ENCODE measurements around the gene RASSF7. TPM values are rescaled to one million over a fixed set of nuclear protein-coding genes. Genes with fewer than 3 reads are reported as not detected.
A peak's percentile ranks its signal among the peaks of the same experiment; 100 is the strongest.

The RASSF7 gene
- total RNA-seq, 1 donor from 2014 or later: 2.0 TPM

- DNase-seq (ENCODE audit: low spot score): no peak
These were observed 47.3 kb downstream of the RASSF7 start for GRCh38 chr11:607971-608659.

GRCh38 chr11:608791-609251, 48.1 kb downstream of the RASSF7 start:
- no peak for DNase-seq (ENCODE audit: low spot score)

GRCh38 chr11:609341-609811, 48.6 kb downstream of the RASSF7 start:
- no peak for DNase-seq (ENCODE audit: low spot score)

- DNase-seq (ENCODE audit: low spot score): no peak
These were observed 49.5 kb downstream of the RASSF7 start for GRCh38 chr11:610146-610801.

- no peak for DNase-seq (ENCODE audit: low spot score)
These were observed 50.5 kb downstream of the RASSF7 start for GRCh38 chr11:611001-611996.

- no peak for DNase-seq (ENCODE audit: low spot score)
These were observed 51.6 kb downstream of the RASSF7 start for GRCh38 chr11:612201-612960.

- no peak for DNase-seq (ENCODE audit: low spot score)
These were observed 52.2 kb downstream of the RASSF7 start for GRCh38 chr11:612961-613300.

GRCh38 chr11:613369-613968, 52.7 kb downstream of the RASSF7 start:
- no peak for DNase-seq (ENCODE audit: low spot score)

Small RNA genes within 50 kb of the gene (microRNA-seq; reads per million reads assigned to microRNA genes)
- 31.2 reads per million, percentile 29 among the genes with 10 or more reads in this experiment for gene MIR210 (ENCODE audit: borderline number of aligned reads)

Other genes with a start within 250 kb of the RASSF7 start
- 232 TPM for gene IFITM1, start 246.9 kb upstream of the RASSF7 start, total RNA-seq
- 964 TPM for gene IFITM3, start 240.1 kb upstream of the RASSF7 start, total RNA-seq
- not detected for gene B4GALNT4, start 191.5 kb upstream of the RASSF7 start, total RNA-seq
- gene PKP3, start 166.8 kb upstream of the RASSF7 start, total RNA-seq: 1.2 TPM
- 25.3 TPM for gene SIGIRR, start 146.0 kb upstream of the RASSF7 start, total RNA-seq
- gene ANO9, start 119.0 kb upstream of the RASSF7 start, total RNA-seq: 1.2 TPM
- 26.9 TPM for gene PTDSS2, start 110.7 kb upstream of the RASSF7 start, total RNA-seq
- 231 TPM for gene RNH1, start 53.7 kb upstream of the RASSF7 start, total RNA-seq
- 65.2 TPM for gene HRAS, start 25.4 kb upstream of the RASSF7 start, total RNA-seq
- 0.71 TPM for gene LRRC56, start 23.4 kb upstream of the RASSF7 start, total RNA-seq
- 0.87 TPM for gene LMNTD2, start 232 bp upstream of the RASSF7 start, total RNA-seq
- 29.3 TPM for gene PHRF1, start 15.5 kb downstream of the RASSF7 start, total RNA-seq
- gene IRF7, start 55.0 kb downstream of the RASSF7 start, total RNA-seq: 29.1 TPM
- 1.1 TPM for gene CDHR5, start 64.0 kb downstream of the RASSF7 start, total RNA-seq
- gene SCT, start 66.2 kb downstream of the RASSF7 start, total RNA-seq: not detected
- 0.71 TPM for gene DRD4, start 76.3 kb downstream of the RASSF7 start, total RNA-seq
- 25.9 TPM for gene DEAF1, start 134.3 kb downstream of the RASSF7 start, total RNA-seq
- gene TMEM80, start 134.8 kb downstream of the RASSF7 start, total RNA-seq: 14.6 TPM
- 12.1 TPM for gene EPS8L2, start 145.3 kb downstream of the RASSF7 start, total RNA-seq
- 277 TPM for gene TALDO1, start 186.5 kb downstream of the RASSF7 start, total RNA-seq
- 54.1 TPM for gene GATD1, start 216.5 kb downstream of the RASSF7 start, total RNA-seq
- gene CEND1, start 229.1 kb downstream of the RASSF7 start, total RNA-seq: not detected
- gene SLC25A22, start 237.3 kb downstream of the RASSF7 start, total RNA-seq: 26.3 TPM
- gene PIDD1, start 244.3 kb downstream of the RASSF7 start, total RNA-seq: 10.2 TPM
- 2,673 TPM for gene RPLP2, start 249.0 kb downstream of the RASSF7 start, total RNA-seq